ENCODE measurements around the gene DDX27. TPM values are rescaled to one million over a fixed set of nuclear protein-coding genes. Genes with fewer than 3 reads are reported as not detected.

The DDX27 gene
- total RNA-seq, 1 donor from 2014 or later: 57.4 TPM

- Mint-ChIP-seq H3K4me3 (no peak overlapping the region), H3K36me3 (ENCODE audit: low read depth) (peaks cover 48% of the 10 kb centered on the region), H3K4me1 (ENCODE audit: low read depth) (peaks cover 15% of the 10 kb centered on the region), H3K9me3 (no peaks in the 10 kb centered on the region), H3K27ac (peak overlapping the region; percentile 50), H3K27me3 (ENCODE audit: insufficient read depth) (no peaks in the 10 kb centered on the region)
- intact Hi-C loops (cut with micrococcal nuclease): no loop called here
- DNase-seq (ENCODE audit: low spot score): no peak
Measured at GRCh38 chr20:49245921-49246740, 26.9 kb downstream of the DDX27 start.

- Mint-ChIP-seq H3K4me3 (no peak overlapping the region), H3K4me1 (ENCODE audit: low read depth) (peaks cover 15% of the 10 kb centered on the region), H3K9me3 (no peaks in the 10 kb centered on the region), H3K36me3 (ENCODE audit: low read depth) (peaks cover 47% of the 10 kb centered on the region), H3K27me3 (ENCODE audit: insufficient read depth) (no peaks in the 10 kb centered on the region), H3K27ac (peak overlapping the region; percentile 21)
- intact Hi-C loops (cut with micrococcal nuclease): no loop called here
- DNase-seq (ENCODE audit: low spot score): no peak
Measured at GRCh38 chr20:49247169-49247723, 28.0 kb downstream of the DDX27 start.

GRCh38 chr20:49247792-49248191, 28.6 kb downstream of the DDX27 start:
- intact Hi-C loops (cut with micrococcal nuclease): no loop called here
- Mint-ChIP-seq H3K27me3 (ENCODE audit: insufficient read depth) (no peaks in the 10 kb centered on the region), H3K4me1 (ENCODE audit: low read depth) (peaks cover 15% of the 10 kb centered on the region), H3K9me3 (no peaks in the 10 kb centered on the region), H3K4me3 (no peak overlapping the region), H3K27ac (no peak overlapping the region), H3K36me3 (ENCODE audit: low read depth) (peaks cover 50% of the 10 kb centered on the region)
- no peak for DNase-seq (ENCODE audit: low spot score)

GRCh38 chr20:49248301-49248700, 29.1 kb downstream of the DDX27 start:
- no peaks in the 10 kb centered on the region for H3K9me3 Mint-ChIP-seq
- H3K4me1 Mint-ChIP-seq (ENCODE audit: low read depth): peaks cover 15% of the 10 kb centered on the region
- H3K27me3 Mint-ChIP-seq (ENCODE audit: insufficient read depth): no peaks in the 10 kb centered on the region
- no peak overlapping the region for H3K4me3 Mint-ChIP-seq
- no peak for DNase-seq (ENCODE audit: low spot score)
- H3K27ac Mint-ChIP-seq: peak overlapping the region; percentile 29
- intact Hi-C loops (cut with micrococcal nuclease): no loop called here
- peaks cover 54% of the 10 kb centered on the region for H3K36me3 Mint-ChIP-seq (ENCODE audit: low read depth)

GRCh38 chr20:49248879-49249665, 29.9 kb downstream of the DDX27 start:
- H3K27me3 Mint-ChIP-seq (ENCODE audit: insufficient read depth): no peaks in the 10 kb centered on the region
- no peak overlapping the region for H3K4me3 Mint-ChIP-seq
- H3K36me3 Mint-ChIP-seq (ENCODE audit: low read depth): peaks cover 55% of the 10 kb centered on the region
- peak overlapping the region; percentile 48 for H3K27ac Mint-ChIP-seq
- no peaks in the 10 kb centered on the region for H3K9me3 Mint-ChIP-seq
- intact Hi-C loops (cut with micrococcal nuclease): no loop called here
- H3K4me1 Mint-ChIP-seq (ENCODE audit: low read depth): peaks cover 13% of the 10 kb centered on the region
- no peak for DNase-seq (ENCODE audit: low spot score)

GRCh38 chr20:49252556-49253350, 33.5 kb downstream of the DDX27 start:
- Mint-ChIP-seq H3K27ac (no peak overlapping the region), H3K4me3 (no peak overlapping the region), H3K27me3 (ENCODE audit: insufficient read depth) (no peaks in the 10 kb centered on the region), H3K4me1 (ENCODE audit: low read depth) (peaks cover under 1% of the 10 kb centered on the region), H3K36me3 (ENCODE audit: low read depth) (peaks cover 68% of the 10 kb centered on the region), H3K9me3 (no peaks in the 10 kb centered on the region)
- no peak for DNase-seq (ENCODE audit: low spot score)
- intact Hi-C loops (cut with micrococcal nuclease): no loop called here

GRCh38 chr20:49256261-49256660, 37.0 kb downstream of the DDX27 start:
- H3K27me3 Mint-ChIP-seq (ENCODE audit: insufficient read depth): no peaks in the 10 kb centered on the region
- no peaks in the 10 kb centered on the region for H3K9me3 Mint-ChIP-seq
- peaks cover 71% of the 10 kb centered on the region for H3K36me3 Mint-ChIP-seq (ENCODE audit: low read depth)
- intact Hi-C loops (cut with micrococcal nuclease): no loop called here
- H3K27ac Mint-ChIP-seq: no peak overlapping the region
- H3K4me3 Mint-ChIP-seq: no peak overlapping the region
- DNase-seq (ENCODE audit: low spot score): no peak
- peaks cover 14% of the 10 kb centered on the region for H3K4me1 Mint-ChIP-seq (ENCODE audit: low read depth)

GRCh38 chr20:49259284-49259683, 40.1 kb downstream of the DDX27 start:
- intact Hi-C loops (cut with micrococcal nuclease): no loop called here
- H3K27ac Mint-ChIP-seq: no peak overlapping the region
- no peak overlapping the region for H3K4me3 Mint-ChIP-seq

GRCh38 chr20:49259799-49260198, 40.6 kb downstream of the DDX27 start:
- peaks cover 66% of the 10 kb centered on the region for H3K36me3 Mint-ChIP-seq (ENCODE audit: low read depth)
- no peak overlapping the region for H3K27ac Mint-ChIP-seq
- peaks cover 22% of the 10 kb centered on the region for H3K4me1 Mint-ChIP-seq (ENCODE audit: low read depth)
- no peaks in the 10 kb centered on the region for H3K27me3 Mint-ChIP-seq (ENCODE audit: insufficient read depth)
- H3K4me3 Mint-ChIP-seq: no peak overlapping the region
- DNase-seq (ENCODE audit: low spot score): no peak
- intact Hi-C loops (cut with micrococcal nuclease): no loop called here
- H3K9me3 Mint-ChIP-seq: no peaks in the 10 kb centered on the region

More at GRCh38 chr20:49259284-49259683, 40.1 kb downstream of the DDX27 start:
- H3K9me3 Mint-ChIP-seq: no peaks in the 10 kb centered on the region
- H3K4me1 Mint-ChIP-seq (ENCODE audit: low read depth): peaks cover 17% of the 10 kb centered on the region
- no peak for DNase-seq (ENCODE audit: low spot score)
- peaks cover 66% of the 10 kb centered on the region for H3K36me3 Mint-ChIP-seq (ENCODE audit: low read depth)
- H3K27me3 Mint-ChIP-seq (ENCODE audit: insufficient read depth): no peaks in the 10 kb centered on the region

- H3K9me3 Mint-ChIP-seq: no peaks in the 10 kb centered on the region
- H3K27ac Mint-ChIP-seq: peak overlapping the region; percentile 52
- H3K4me1 Mint-ChIP-seq (ENCODE audit: low read depth): peaks cover 23% of the 10 kb centered on the region
- H3K27me3 Mint-ChIP-seq (ENCODE audit: insufficient read depth): no peaks in the 10 kb centered on the region
- no peak overlapping the region for H3K4me3 Mint-ChIP-seq
- no peak for DNase-seq (ENCODE audit: low spot score)
- intact Hi-C loops (cut with micrococcal nuclease): no loop called here
- peaks cover 69% of the 10 kb centered on the region for H3K36me3 Mint-ChIP-seq (ENCODE audit: low read depth)
Measured at GRCh38 chr20:49260218-49260617, 41.0 kb downstream of the DDX27 start.

- no peak overlapping the region for H3K27ac Mint-ChIP-seq
- no peak overlapping the region for H3K4me3 Mint-ChIP-seq
- no peak for DNase-seq (ENCODE audit: low spot score)
- intact Hi-C loops (cut with micrococcal nuclease): no loop called here
- H3K4me1 Mint-ChIP-seq (ENCODE audit: low read depth): peaks cover 30% of the 10 kb centered on the region
- H3K9me3 Mint-ChIP-seq: no peaks in the 10 kb centered on the region
- H3K36me3 Mint-ChIP-seq (ENCODE audit: low read depth): peaks cover 68% of the 10 kb centered on the region
- H3K27me3 Mint-ChIP-seq (ENCODE audit: insufficient read depth): no peaks in the 10 kb centered on the region
Measured at GRCh38 chr20:49261173-49261572, 42.0 kb downstream of the DDX27 start.

- H3K4me1 Mint-ChIP-seq (ENCODE audit: low read depth): peaks cover 41% of the 10 kb centered on the region
Measured at GRCh38 chr20:49262444-49262843, 43.2 kb downstream of the DDX27 start.

More at GRCh38 chr20:49262444-49262843, 43.2 kb downstream of the DDX27 start:
- no peaks in the 10 kb centered on the region for H3K27me3 Mint-ChIP-seq (ENCODE audit: insufficient read depth)
- intact Hi-C loops (cut with micrococcal nuclease): no loop called here
- no peak for DNase-seq (ENCODE audit: low spot score)
- no peaks in the 10 kb centered on the region for H3K9me3 Mint-ChIP-seq
- H3K36me3 Mint-ChIP-seq (ENCODE audit: low read depth): peaks cover 63% of the 10 kb centered on the region
- no peak overlapping the region for H3K27ac Mint-ChIP-seq
- no peak overlapping the region for H3K4me3 Mint-ChIP-seq
